Stimulated activated CD4-positive, alpha-beta T cell treated with anti-CD3 and anti-CD28 coated beads, Interleukin-4, amount 100 ng/mL, for 1 hour (primary cell): Measurements from ENCODE around the gene ADGRL1.
"Not testable (repeated sequence)": the region's sequence is repeated elsewhere in the genome, so short reads cannot be mapped to it uniquely, and the experiment has no call there.

ENCODE experiments used
- DNase-seq: peaks from one replicate; pipeline ENCODE4 v3.0.0-alpha.2; 2020

The ADGRL1 gene

DNA sequence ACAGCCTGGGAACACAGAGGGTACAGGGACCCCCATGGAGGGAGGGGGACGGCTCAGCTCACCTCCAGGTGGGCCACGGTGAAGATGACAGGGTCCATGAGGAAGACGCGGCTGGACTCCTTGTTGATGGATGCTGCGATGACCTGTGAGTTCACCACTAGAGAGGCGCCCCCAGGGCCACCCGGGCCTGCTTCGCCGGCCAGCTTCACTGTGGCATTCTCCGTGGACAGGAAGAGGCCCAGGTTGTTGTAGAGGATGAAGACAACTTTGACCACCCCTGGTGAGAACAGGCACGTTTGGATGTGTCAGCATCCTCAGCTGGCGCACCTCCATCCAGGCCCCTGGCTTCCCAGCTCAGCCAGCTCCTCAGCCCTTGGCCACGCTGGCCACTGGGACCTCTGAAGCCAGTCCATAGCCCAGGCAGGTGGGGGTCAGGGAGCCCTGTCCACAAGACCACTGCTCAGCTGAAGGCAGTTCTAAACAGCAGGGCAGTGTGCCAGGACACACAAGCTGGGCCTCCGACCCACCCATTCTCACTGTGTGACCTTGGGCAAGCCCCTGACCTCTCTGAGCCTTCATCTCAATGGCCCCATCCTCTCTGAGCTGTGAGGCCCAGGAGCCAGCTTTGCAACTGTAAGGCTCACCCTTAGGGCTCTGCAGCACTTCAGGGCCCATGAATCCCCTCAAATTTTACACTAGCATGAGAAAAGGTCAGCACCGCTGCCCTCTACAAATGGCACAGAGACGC, 47.5 kb downstream of the ADGRL1 start:
- no peak for DNase-seq

DNA sequence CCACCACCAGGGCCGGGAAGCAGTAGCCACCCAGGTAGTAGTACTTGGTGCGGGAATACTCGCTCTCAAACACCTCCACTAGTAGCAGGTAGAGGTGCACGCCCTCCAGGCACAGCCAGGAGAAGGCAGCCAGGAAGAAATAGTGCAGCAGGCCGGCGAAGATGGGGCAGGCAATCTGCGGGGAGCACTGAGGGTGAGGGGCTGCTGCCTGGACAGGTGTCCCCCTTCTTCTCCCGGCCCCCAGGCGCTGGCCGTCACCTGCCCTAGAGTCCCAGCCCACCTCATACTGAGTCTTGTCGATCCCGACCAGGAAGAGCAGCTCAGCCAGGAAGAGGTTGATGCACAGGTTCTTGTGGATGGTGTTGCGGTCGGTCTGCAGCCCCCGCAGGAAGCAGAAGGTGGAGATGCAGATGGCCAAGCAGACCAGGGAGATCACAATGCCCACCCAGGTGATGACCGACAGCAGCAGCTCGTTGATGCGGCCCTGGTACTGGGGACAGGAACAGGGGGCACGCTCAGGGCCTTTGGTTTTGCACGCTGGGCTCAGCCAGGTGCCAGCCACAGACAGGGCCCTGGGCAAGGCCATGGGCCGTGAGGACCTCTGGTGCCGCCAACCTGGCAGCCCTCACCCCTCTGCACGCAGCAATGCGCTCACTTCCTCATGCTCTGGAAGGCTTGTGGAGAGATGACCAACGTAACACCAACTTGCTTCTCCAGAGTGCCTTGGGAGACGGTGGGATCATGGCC, 48.8 kb downstream of the ADGRL1 start:
- no peak for DNase-seq

DNA sequence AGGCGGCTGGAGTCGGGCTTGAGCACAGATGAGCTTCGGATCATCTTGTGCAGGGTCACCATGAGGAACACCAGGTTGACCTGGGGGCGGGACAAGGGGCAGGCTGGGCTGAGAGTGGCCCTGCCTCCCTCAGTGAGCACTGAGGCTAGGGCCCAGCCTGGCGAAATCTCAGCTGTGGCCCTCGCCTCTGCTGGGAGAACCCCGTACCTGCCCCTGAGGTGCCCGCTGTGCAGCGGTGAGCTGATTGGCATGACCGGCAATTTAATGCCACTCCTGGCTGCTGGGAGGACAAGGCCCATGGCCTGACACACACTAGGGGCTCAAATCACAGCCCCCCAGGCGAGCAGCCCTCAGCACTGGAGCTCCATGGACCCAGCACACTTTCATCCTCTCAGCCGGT, 49.8 kb downstream of the ADGRL1 start:
- no peak for DNase-seq

DNA sequence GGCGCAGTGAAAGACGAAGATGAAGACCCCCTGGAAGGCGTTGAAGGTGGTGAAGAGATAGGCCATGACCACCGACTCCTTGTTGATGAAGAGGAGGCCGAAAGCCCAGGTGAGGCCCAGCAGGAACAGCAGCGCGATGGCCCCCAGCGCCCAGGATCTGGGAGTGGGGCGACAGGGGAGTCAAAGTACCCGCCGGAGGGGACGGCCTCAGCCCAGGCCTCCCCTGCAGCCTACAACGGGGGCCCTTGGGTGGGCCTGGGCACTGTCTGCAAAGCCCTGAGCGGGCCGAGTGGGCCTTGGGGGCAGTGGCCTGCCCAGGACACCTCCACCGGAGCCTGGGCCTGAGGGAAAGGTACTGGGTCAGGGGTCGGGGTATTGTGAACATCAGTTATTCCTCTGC, 50.6 kb downstream of the ADGRL1 start:
- DNase-seq = no peak

DNA sequence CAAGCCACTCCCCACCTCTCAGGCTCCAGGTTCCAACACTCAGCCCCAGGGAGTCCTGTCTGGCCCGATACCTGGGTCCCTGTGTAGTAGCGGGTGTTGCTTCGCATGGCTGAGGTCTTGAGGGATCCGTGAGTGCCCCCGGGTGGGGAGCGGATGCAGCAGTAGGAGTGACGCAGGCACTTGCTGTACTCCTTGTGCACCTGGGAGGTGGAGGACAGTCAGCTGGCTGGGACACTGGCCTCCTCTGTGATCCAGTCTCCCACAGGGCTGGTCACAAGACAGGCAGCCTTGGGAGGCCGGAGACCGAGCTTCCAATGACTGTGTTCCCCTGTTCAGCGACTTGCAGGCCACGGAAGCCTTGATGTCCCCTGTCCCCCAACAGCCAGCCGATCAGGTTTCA, 53.3 kb downstream of the ADGRL1 start:
- no peak for DNase-seq

DNA sequence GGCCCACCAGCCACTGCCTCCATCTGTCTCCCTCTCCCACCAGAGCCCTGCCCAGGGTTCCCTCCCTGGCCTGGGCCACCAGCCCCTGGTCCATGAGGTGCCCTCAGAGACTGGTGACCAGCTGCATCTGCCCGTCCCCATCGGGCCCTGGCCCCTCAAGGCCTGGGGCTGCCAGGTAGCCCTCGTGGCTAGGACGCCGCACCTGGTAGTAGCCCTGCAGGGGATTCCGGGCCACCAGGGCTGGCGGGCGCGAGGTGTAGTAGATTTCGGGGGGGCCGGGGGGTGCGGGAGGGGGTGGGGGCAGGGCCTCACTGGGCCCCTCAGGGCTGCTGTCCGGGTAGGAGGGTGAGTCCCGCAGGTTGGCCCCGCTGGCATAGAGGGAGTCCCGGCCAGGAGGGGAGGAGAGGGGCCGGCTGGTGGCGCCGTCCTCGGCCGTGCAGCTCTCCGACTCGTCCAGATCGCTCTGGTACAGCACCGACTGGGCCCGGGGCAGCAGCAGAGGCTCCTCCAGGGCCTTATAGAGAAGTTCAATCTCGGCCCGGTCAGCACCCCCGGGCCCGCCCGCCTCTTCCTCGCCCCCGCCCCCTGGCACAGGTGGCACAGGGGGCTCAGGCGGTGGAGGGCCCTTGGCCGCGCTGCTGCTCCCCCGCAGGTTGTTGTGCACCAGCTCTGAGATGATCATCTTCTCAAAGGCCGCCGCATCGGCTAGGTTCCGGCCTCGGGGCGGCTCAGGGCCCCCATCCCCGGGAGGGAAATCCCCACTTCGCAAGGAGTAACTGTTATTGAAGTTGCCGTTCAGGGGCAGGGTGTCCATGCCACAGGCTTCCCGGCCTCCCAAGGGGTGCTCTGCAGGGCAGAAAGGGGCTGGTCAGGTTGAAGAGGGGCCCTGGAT, 55.0 kb downstream of the ADGRL1 start:
- DNase-seq = no peak

- DNase-seq = no peak
Measured at GRCh38 chr19:14150041-14150769, 55.8 kb downstream of the ADGRL1 start.

DNA sequence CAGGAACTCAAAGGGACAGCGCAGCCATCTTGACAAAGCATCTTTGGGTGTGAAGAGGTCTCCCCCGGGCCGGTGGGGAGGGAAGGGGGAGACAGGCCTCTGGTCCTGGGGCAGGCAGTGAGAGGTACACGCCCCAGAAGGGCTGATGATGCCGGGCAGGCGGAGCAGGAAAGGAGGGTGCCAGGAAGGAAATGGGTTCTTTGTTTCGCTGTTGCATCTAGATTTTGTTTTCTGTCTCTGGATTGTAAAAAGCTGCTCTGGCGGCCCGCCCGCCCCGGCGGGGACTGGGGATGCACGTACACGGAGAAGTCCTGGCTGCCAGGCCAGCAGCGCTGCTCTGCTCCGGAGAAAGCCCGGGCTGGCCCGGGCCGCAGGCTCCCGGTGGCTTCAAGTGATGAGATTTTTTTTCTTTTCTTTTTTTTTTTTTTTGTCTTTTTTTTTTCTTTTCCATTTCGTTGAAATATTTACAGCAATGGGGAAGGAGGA, 56.4 kb downstream of the ADGRL1 start:
- peak; percentile 43 for DNase-seq

GRCh38 chr19:14148751-14149410, 57.1 kb downstream of the ADGRL1 start:
- DNase-seq = no peak

DNA sequence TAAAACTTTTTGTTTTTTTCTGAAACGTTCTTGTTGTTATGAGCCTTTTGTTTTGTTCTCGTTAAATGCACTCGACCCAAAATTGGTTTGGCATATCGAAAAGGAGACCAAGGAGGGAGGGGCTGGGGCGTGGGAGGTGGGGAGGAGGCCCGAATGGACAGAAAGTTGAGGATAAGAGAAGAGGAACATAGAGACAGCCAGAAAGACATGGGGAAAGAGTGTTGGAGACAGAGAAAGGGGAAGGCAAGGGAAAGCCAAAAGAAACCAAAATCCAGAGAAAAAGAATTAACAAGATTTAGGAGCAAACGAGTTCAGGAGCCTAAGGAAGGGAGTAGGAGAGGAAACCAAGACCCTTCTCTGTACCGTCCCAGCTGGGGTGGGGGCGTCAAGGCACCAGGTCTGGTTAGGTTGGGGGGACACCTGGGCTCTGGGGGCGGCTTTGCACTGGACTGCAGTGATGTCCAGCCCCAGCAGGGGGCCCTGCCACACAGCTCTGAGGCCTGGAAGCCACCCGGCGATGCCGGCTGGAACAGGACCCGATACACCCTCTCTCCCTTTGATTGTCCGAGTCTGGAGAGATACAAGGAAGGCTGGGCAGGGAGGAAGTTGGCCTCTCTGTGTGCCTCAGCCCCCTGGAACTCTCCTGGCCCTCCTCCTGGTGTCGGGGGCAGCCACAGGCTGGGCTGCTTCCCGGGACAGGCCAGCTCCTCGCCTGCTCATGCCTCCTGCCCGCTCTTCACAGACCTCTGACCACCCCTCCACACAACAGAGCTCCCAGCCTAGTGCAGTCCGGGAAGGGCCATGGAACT, 58.0 kb downstream of the ADGRL1 start:
- DNase-seq = peak; percentile 54

- no peak for DNase-seq
Measured at GRCh38 chr19:14146789-14147216, 59.2 kb downstream of the ADGRL1 start.

DNA sequence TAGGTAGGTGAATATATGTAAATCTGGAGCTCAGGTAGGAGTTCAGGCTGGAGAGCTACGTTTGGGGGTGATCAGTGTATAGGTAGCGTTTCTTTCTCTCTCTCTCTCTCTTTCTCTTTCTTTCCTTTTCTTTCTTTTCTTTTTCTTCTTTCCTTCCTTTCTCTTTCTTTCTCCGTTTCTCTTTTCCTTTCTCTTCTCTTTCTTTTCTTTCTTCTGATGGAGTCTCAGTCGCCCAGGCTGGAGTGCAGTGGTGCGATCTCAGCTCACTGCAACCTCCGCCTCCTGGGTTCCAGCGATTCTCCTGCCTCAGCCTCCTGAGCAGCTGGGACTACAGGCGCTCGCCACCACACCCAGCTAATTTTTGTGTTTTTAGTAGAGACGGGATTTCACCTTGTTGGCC, 59.8 kb downstream of the ADGRL1 start:
- not testable (repeated sequence) for DNase-seq

DNA sequence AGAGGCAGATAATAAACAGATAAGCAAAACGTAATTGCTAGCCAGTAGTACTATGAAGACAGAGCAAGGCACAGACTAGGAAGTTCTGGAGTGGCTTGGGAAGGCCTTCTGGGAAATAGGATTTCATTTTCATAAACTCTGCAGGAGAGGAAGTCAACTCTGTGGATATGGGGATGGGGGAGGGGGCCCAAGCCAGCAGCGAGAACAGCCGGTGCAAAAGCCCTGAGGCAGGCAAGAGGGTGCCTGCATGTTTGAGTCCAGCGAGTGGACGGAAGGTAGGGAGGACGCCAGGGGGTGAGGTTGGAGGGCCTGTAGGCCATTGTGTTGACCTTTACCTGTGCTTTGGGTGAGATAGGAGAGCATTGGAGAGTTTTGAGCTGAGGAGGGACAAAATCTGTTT, 60.6 kb downstream of the ADGRL1 start:
- no peak for DNase-seq

DNA sequence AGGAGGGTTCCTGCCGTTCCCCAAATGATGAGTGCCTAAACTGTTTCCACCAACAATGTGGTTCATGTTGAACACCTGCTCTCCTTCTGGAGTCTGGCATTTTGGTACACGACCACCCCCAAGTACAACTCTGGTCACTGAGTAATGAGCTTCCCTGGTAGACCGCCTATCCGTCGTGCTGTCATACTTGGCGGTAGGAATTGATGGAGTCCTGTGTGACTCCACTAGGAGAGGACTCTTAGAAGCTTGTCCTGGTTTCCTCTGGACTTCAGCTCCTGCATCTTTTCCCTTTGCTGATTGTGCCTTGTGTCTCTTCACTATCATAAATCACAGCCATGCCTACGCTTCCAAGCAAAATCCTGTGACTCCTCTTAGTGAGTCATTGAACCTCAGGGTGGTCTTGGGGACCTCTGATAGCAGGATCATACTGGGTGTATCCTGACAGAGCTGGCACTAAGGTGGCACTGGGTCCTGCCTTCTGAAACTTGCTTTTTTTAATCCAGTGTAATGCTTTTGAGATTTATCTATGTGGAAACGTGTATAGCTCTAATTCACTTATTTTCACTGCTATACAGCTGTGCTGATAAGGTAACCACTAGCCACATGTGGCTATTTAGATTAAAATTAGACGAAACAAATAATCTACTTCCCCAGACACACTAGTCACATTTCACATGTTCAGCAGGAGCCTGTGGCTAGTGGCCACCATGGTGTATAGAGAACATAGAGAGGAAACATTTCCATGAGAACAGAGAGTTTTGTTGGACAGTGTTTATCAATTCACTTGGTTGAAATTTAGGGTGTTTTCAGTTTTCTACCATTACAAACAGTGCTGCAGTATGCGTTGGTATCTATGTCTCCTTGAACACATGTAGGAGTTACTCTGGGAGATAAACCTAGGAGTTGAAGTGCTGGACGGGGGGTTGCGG, 63.4 kb downstream of the ADGRL1 start:
- DNase-seq = no peak

GRCh38 chr19:14141041-14141440, 64.9 kb downstream of the ADGRL1 start:
- no peak for DNase-seq

- DNase-seq = no peak
Measured at GRCh38 chr19:14139944-14140343, 66.0 kb downstream of the ADGRL1 start.

DNA sequence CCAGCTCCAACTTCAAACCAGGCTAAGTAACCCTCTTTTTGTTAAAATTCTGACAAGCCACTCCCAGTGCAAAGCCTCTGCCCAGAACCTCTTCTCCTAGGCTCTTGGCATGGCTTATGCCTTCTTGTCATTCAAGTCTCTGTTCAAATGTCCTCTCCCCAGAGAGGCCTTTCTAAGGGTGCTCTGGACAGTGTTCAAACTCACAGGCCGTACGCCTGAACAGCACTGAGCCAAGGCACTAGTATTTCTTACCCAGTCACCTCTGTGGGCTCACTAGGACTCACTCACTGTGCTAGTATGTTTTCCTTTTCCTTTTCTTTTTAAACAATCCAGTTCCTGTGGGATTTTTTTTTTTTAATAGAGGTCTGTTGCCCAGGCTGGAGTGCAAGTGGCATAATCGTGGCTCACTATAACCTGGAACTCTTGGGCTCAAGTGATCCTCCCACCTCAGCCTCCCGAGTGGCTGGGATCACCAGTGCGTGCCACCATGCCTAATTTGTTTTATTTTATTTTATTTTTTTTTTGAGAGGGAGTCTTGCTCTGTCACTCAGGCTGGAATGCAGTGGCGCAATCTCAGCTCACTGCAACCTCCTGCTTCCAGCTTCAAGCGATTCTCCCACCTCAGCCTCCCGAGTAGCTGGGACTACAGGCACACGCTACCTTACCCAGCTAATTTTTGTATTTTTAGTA, 67.2 kb downstream of the ADGRL1 start:
- DNase-seq = no peak

GRCh38 chr19:14136509-14137281, 69.3 kb downstream of the ADGRL1 start, which contains the start of gene ASF1B:
Gene ASF1B (minus strand): TSS chr19:14136589. CDS start chr19:14136456, 133 bp downstream.
- peak; percentile 96 for DNase-seq
